Endothelial cell of umbilical vein (primary cell): ENCODE results near the gene RBM33. TPM values are rescaled to one million over a fixed set of nuclear protein-coding genes. Genes with fewer than 3 reads are reported as not detected.

Experiments used
- BruUV-seq: library from RNA; stranded (reverse); fragments of 400-500 nt; replicated peaks from 2 replicates; lab custom pipeline; 2021; lab: Mats Ljungman, UMichigan
- CTCF ChIA-PET: fragments of 300-600, 350-600 bp; sonication (Branson Sonifier 250); formaldehyde crosslinking; loops from one replicate; lab custom pipeline; 2021; ENCODE audit warnings: antibody characterized with exemption, inconsistent platforms; lab: Charles Lee
- POLR2A ChIA-PET: fragments of 300-600, 350-600 bp; sonication (Branson Sonifier 250); formaldehyde crosslinking; loops from one replicate; lab custom pipeline; 2021; ENCODE audit warnings: antibody characterized with exemption, inconsistent platforms; lab: Charles Lee
- DNase-seq: peaks from one replicate; pipeline ENCODE4 v3.0.0-alpha.2; 2011; ENCODE audit warnings: low read depth, low spot score
- FAIRE-seq: peaks from 2 replicates; lab custom pipeline; 2011; peaks lifted over from hg19 to GRCh38; lab: Jason Lieb, UNC
- H2AFZ ChIP-seq: 2 replicates; pipeline ENCODE4 v1.6.0; 2012; ENCODE audit warnings: low read depth, low read length, control low read depth, inconsistent platforms
- H3K27ac ChIP-seq: 2 replicates; pipeline ENCODE4 v1.5.1; 2011; ENCODE audit warnings: low read depth, mild to moderate bottlenecking, control low read depth, low read length, moderate library complexity; ENCODE audit not compliant: insufficient read depth
- H3K27me3 ChIP-seq, 2 experiments: 2 replicates each; pipeline versions ENCODE4 v1.6.0 to v1.6.1; 2011; ENCODE audit warnings: low read length in 2 of 2, mixed read lengths in 1 of 2; ENCODE audit not compliant: control insufficient read depth in 2 of 2, insufficient read depth in 2 of 2
- H3K36me3 ChIP-seq, 2 experiments: 2 replicates in 1 of 2; 3 replicates in 1 of 2; pipeline ENCODE4 v1.5.1; 2011; ENCODE audit warnings: low read length in 2 of 2, mild to moderate bottlenecking in 1 of 2, moderate library complexity in 1 of 2; ENCODE audit not compliant: control insufficient read depth in 2 of 2, insufficient read depth in 2 of 2; ENCODE audit errors: extremely low read depth in 1 of 2
- H3K4me1 ChIP-seq: 3 replicates; pipeline ENCODE4 v1.5.1; 2011; ENCODE audit warnings: mild to moderate bottlenecking, low read length; ENCODE audit not compliant: control insufficient read depth, insufficient read depth; ENCODE audit errors: extremely low read depth
- H3K4me2 ChIP-seq: 2 replicates; pipeline ENCODE4 v1.6.1; 2011; ENCODE audit warnings: low read length, control low read depth, mixed read lengths; ENCODE audit not compliant: insufficient read depth
- H3K4me3 ChIP-seq, 3 experiments: fragments of 200-600 bp in 1 of 3; sonication (generic), shearing (Covaris generic) in 1 of 3; replicated peaks in 1 of 3; 2 replicates each; pipeline ENCODE4 v1.5.1; 2011 to 2016; ENCODE audit warnings: control low read depth in 3 of 3, low read length in 3 of 3, mild to moderate bottlenecking in 2 of 3, inconsistent platforms in 1 of 3, low read depth in 1 of 3, moderate library complexity in 1 of 3; ENCODE audit not compliant: insufficient read depth in 1 of 3
- H3K79me2 ChIP-seq: 2 replicates; pipeline ENCODE4 v1.6.0; 2012; ENCODE audit warnings: low read length, inconsistent platforms; ENCODE audit not compliant: control insufficient read depth, insufficient read depth
- H3K9ac ChIP-seq: replicated peaks from 2 replicates; pipeline ENCODE3; 2011; ENCODE audit warnings: low read length, control low read depth; ENCODE audit not compliant: insufficient read depth; ENCODE audit errors: extremely low read depth
- H3K9me1 ChIP-seq: replicated peaks from 3 replicates; pipeline ENCODE4 v1.6.0; 2011; ENCODE audit warnings: mild to moderate bottlenecking, low read length; ENCODE audit not compliant: control insufficient read depth, insufficient read depth; ENCODE audit errors: extremely low read depth
- H3K9me3 ChIP-seq: replicated peaks from 2 replicates; pipeline ENCODE4 v1.5.1; 2012; ENCODE audit warnings: low read length, inconsistent platforms; ENCODE audit not compliant: control insufficient read depth, insufficient read depth
- H4K20me1 ChIP-seq: replicated peaks from 2 replicates; pipeline ENCODE3; 2011; ENCODE audit warnings: mild to moderate bottlenecking, low read length; ENCODE audit not compliant: control insufficient read depth, insufficient read depth; ENCODE audit errors: extremely low read depth
- CTCF ChIP-seq, 2 donors: IDR thresholded peaks; 1 replicate in 1 of 2; 2 replicates in 1 of 2; pipeline ENCODE4 v1.5.1; 2011; ENCODE audit warnings: low read length in 2 of 2, mild to moderate bottlenecking in 2 of 2, moderate library complexity in 2 of 2, control low read depth in 1 of 2, inconsistent platforms in 1 of 2, low read depth in 1 of 2; ENCODE audit not compliant: insufficient read depth in 1 of 2; ENCODE audit errors: extremely low read depth in 1 of 2
- EZH2 ChIP-seq: IDR thresholded peaks from 2 replicates; pipeline ENCODE4 v1.6.1; 2012; ENCODE audit warnings: borderline replicate concordance, low read depth, mild to moderate bottlenecking, moderate library complexity, low read length, inconsistent platforms; ENCODE audit not compliant: severe bottlenecking
- FOS ChIP-seq: IDR thresholded peaks from 2 replicates; pipeline ENCODE4 v1.6.1; 2011; ENCODE audit warnings: mild to moderate bottlenecking, low read length, moderate library complexity, borderline replicate concordance; ENCODE audit not compliant: insufficient read depth
- GATA2 ChIP-seq: IDR thresholded peaks from 2 replicates; pipeline ENCODE4 v1.7.0; 2011; ENCODE audit warnings: low read depth, mild to moderate bottlenecking, moderate library complexity, mixed read lengths, low read length; ENCODE audit not compliant: insufficient read length, insufficient read depth
- JUN ChIP-seq: IDR thresholded peaks from 2 replicates; pipeline ENCODE4 v1.6.1; 2011; ENCODE audit warnings: borderline replicate concordance, low read depth; ENCODE audit not compliant: insufficient read length, insufficient read depth
- MYC ChIP-seq: IDR thresholded peaks from one replicate; pipeline ENCODE4 v1.6.1; 2011; ENCODE audit warnings: mild to moderate bottlenecking, low read depth, low read length
- POLR2A ChIP-seq: IDR thresholded peaks from 2 replicates; pipeline ENCODE4 v1.6.1; 2012; ENCODE audit warnings: low read depth, mild to moderate bottlenecking, control low read depth, low read length
- POLR2AphosphoS5 ChIP-seq: IDR thresholded peaks from 2 replicates; pipeline ENCODE4 v1.6.1; 2012; ENCODE audit warnings: low read depth, mild to moderate bottlenecking, control low read depth, low read length, moderate library complexity; ENCODE audit not compliant: insufficient read depth
- dilution Hi-C: fragments of 300-500 bp; cut with MboI; formaldehyde crosslinking; loops from one replicate; pipeline ENCODE4 v1.15.0; 2019; ENCODE audit warnings: low sequenced_read_pairs; ENCODE audit not compliant: extremely low pct_ligation_motif_present
- intact Hi-C: fragments of 100-400 bp; cut with micrococcal nuclease; formaldehyde crosslinking; loops from one replicate; pipeline ENCODE4 v1.10.0; 2022
- polyA plus RNA-seq, 4 experiments: library from polyadenylated mRNA; depleted of rRNA in 3 of 4; stranded (reverse) in 3 of 4; unstranded in 1 of 4; fragments of >200 nt; gene quantifications; 2 replicates each; pipeline versions ENCODE4 v1.2.1 to v1.2.3, GENCODE V29; 2011 to 2012; ENCODE audit warnings: missing spikeins in 1 of 4
- total RNA-seq: library from RNA; stranded (reverse); gene quantifications from 2 replicates; pipeline ENCODE4 v1.2.3, GENCODE V29; 2021
- TF ChIP-seq, protein P1 (sequence below): IDR thresholded peaks from 2 replicates; pipeline ENCODE4 v1.6.1; 2011; ENCODE audit not compliant: insufficient read depth, insufficient read length

Gene RBM33
- total and polyA plus RNA-seq, 2 donors (not counting 3 experiments of a cell fraction or from before 2014, with no cell fraction given) = 16.2 to 68.2 TPM

GRCh38 chr7:155804431-155804831, 160.0 kb downstream of the RBM33 start:
- Histone ChIP-seq H3K79me2 (no peaks in the 10 kb centered on the region), H3K4me2 (peak overlapping the region; percentile 79), H2AFZ (no peak overlapping the region), H4K20me1 (no peaks in the 10 kb centered on the region), H3K36me3 (no peaks in the 10 kb centered on the region), H3K27ac (no peak overlapping the region), H3K4me3 (no peak overlapping the region), H3K9ac (no peak overlapping the region), H3K9me3 (no peaks in the 10 kb centered on the region), H3K9me1 (no peaks in the 10 kb centered on the region), H3K27me3 (peaks cover 12 to 51% of the 10 kb centered on the region in 2 experiments), H3K4me1 (peaks cover 28% of the 10 kb centered on the region)
- TF ChIP-seq MYC (no peak), POLR2A (no peak), JUN (no peak), EZH2 (no peak), GATA2 (no peak), CTCF (IDR thresholded peaks at IDR 0.05; ENCODE audit: extremely low read depth in 1 of 2, insufficient read depth in 1 of 2, low read depth in 1 of 2, low read length in 2 of 2) (no peak), FOS (no peak), POLR2AphosphoS5 (no peak)
- TF ChIP-seq, protein P1, sequence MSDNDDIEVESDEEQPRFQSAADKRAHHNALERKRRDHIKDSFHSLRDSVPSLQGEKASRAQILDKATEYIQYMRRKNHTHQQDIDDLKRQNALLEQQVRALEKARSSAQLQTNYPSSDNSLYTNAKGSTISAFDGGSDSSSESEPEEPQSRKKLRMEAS = no peak
- no TSS peak for BruUV-seq
- dilution Hi-C loops (no loop called here), intact Hi-C loops (loop anchor here (2.0 to 10.0 kb wide), 4 partner anchors 600 to 1012 kb away; partner anchors contain the start of gene RNF32)
- POLR2A ChIA-PET = no interaction called here
- CTCF ChIA-PET = interaction anchor here (1.1 to 1.3 kb wide), 2 partner anchors 12 to 669 kb away, joined by 3 to 4 read pairs; no protein-coding TSS in a partner anchor
- FAIRE-seq = no peak
- DNase-seq = no peak
